Measurements from ENCODE around the gene LRRC10B.

LRRC10B gene

DNA sequence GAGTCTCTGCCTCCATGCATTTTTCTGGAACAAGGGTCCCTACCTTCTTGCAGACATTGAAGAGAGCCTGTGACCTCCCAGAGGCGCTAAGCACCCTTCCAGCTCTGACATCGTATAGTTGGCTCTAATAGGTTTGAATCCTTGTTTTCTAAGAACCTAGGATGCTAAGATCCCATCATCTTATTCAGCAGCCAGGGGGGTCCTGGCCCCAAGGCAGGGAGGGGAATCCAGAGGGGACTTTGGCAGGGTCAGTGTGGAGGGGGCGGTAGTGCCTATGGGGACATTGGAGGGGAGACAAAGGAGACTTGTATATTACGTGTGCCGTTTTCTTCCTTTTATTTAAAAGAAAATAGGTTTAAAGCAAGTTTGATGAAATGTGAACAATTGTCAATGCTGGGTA, 3.4 kb upstream of the LRRC10B start:
- Histone ChIP-seq H3K79me1 (ENCODE audit: low read depth, low read length) (no peaks in the 10 kb centered on the region), H3K14ac (ENCODE audit: low read length) (no peak overlapping the region)
- no peak for DNase-seq (ENCODE audit: low spot score)

DNA sequence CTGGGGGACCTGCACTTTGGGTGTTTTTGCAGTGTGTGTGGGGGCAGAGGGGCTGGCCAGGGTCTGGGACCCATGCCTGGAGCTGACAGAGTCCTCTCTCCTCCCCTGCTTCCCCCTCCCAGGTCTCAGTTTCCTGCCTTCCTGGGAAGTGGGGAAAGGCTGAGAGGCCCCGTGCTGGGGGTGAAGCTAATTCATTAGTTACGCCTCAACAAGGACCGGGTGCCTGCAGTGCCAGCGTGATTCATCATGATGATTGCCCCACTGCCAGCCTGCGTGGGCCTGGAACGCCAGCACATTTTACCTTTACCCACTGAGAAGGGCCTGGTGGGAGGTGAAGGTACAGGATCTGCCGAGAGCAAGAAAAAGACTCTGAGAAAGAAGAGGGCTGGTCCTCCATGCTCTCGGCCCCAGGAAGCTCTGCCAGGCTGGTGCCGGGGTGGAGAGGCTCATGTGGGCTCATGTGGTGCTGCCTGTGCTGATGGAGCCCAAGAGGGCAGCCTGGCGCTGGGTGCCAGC, 2.9 kb upstream of the LRRC10B start:
- no peak overlapping the region for H4K8ac ChIP-seq (ENCODE audit: low read depth, low read length)
- H2BK15ac ChIP-seq (ENCODE audit: low read length), result no peak overlapping the region
- DNase-seq (ENCODE audit: low spot score), result no peak
- H3K23ac ChIP-seq (ENCODE audit: low read depth, low read length, poor library complexity), result peak overlapping the region; percentile 49
- no peak overlapping the region for H3K27ac ChIP-seq (replicated peaks; ENCODE audit: low read length)
- no CpG with 5 or more reads among the region's 10 CpGs for WGBS, 2 donors (ENCODE audit: extremely low coverage in 2 of 2, insufficient read length in 2 of 2, insufficient replicate concordance in 1 of 2)
- H2BK5ac ChIP-seq (ENCODE audit: low read length), result peak overlapping the region; percentile 62
- peak overlapping the region; percentile 50 for H2BK12ac ChIP-seq (ENCODE audit: low read length)
- H2AK5ac ChIP-seq (ENCODE audit: low read depth, low read length), result no peak overlapping the region
- peak overlapping the region; percentile 14 for H4K91ac ChIP-seq (ENCODE audit: low read depth, low read length, poor library complexity)
- H2AFZ ChIP-seq (ENCODE audit: low read length), result peak overlapping the region; percentile 55
- H3K18ac ChIP-seq (ENCODE audit: low read length), result peak overlapping the region; percentile 53
- no peak overlapping the region for H3K4me3 ChIP-seq (ENCODE audit: low read length in 2 of 2)
- no peaks in the 10 kb centered on the region for H3K79me1 ChIP-seq (ENCODE audit: low read depth, low read length)
- H3K4me2 ChIP-seq (ENCODE audit: insufficient read depth, low read length, poor library complexity, severe bottlenecking), result no peak overlapping the region
- H3K4me1 ChIP-seq (ENCODE audit: control insufficient read depth in 2 of 2, insufficient read depth in 1 of 2, low read depth in 1 of 2, low read length in 2 of 2), result peaks cover 10 to 44% of the 10 kb centered on the region in 2 donors
- H3K27me3 ChIP-seq (ENCODE audit: control insufficient read depth in 3 of 3, insufficient read depth in 3 of 3, low read depth in 1 of 3, low read length in 3 of 3), result peaks cover 0 to 32% (median 26%) of the 10 kb centered on the region in 3 experiments
- H3K36me3 ChIP-seq (replicated peaks in 1 of 2; ENCODE audit: control insufficient read depth in 2 of 2, insufficient read depth in 2 of 2, low read length in 2 of 2), result no peaks in the 10 kb centered on the region
- H3K14ac ChIP-seq (ENCODE audit: low read length), result no peak overlapping the region
- peaks cover 0 to 1% of the 10 kb centered on the region in 2 donors for H3K9me3 ChIP-seq (replicated peaks in 1 of 2; ENCODE audit: control insufficient read depth in 2 of 2, insufficient read depth in 1 of 2, low read depth in 1 of 2, low read length in 2 of 2)
- H2BK120ac ChIP-seq (ENCODE audit: low read depth, low read length), result no peak overlapping the region
- H3K4ac ChIP-seq (ENCODE audit: low read length), result no peak overlapping the region
- no peak overlapping the region for H3K9ac ChIP-seq (ENCODE audit: low read depth, low read length, poor library complexity)

More for the DNA sequence above, 3.4 kb upstream of the LRRC10B start:
- Histone ChIP-seq H3K4me2 (ENCODE audit: insufficient read depth, low read length, poor library complexity, severe bottlenecking) (no peak overlapping the region), H2BK5ac (ENCODE audit: low read length) (no peak overlapping the region), H2AK5ac (ENCODE audit: low read depth, low read length) (no peak overlapping the region), H4K91ac (ENCODE audit: low read depth, low read length, poor library complexity) (no peak overlapping the region), H2AFZ (ENCODE audit: low read length) (no peak overlapping the region), H3K4me1 (ENCODE audit: control insufficient read depth in 2 of 2, insufficient read depth in 1 of 2, low read depth in 1 of 2, low read length in 2 of 2) (peaks cover 10 to 42% of the 10 kb centered on the region in 2 donors), H3K4me3 (ENCODE audit: low read length in 2 of 2) (no peak overlapping the region), H3K36me3 (replicated peaks in 1 of 2; ENCODE audit: control insufficient read depth in 2 of 2, insufficient read depth in 2 of 2, low read length in 2 of 2) (no peaks in the 10 kb centered on the region), H3K9me3 (replicated peaks in 1 of 2; ENCODE audit: control insufficient read depth in 2 of 2, insufficient read depth in 1 of 2, low read depth in 1 of 2, low read length in 2 of 2) (peaks cover 0 to 1% of the 10 kb centered on the region in 2 donors), H3K18ac (ENCODE audit: low read length) (no peak overlapping the region), H3K27me3 (ENCODE audit: control insufficient read depth in 3 of 3, insufficient read depth in 3 of 3, low read depth in 1 of 3, low read length in 3 of 3) (peaks cover 0 to 26% (median 25%) of the 10 kb centered on the region in 3 experiments), H2BK12ac (ENCODE audit: low read length) (no peak overlapping the region), H2BK120ac (ENCODE audit: low read depth, low read length) (no peak overlapping the region), H3K4ac (ENCODE audit: low read length) (no peak overlapping the region), H2BK15ac (ENCODE audit: low read length) (no peak overlapping the region), H3K27ac (replicated peaks; ENCODE audit: low read length) (no peak overlapping the region), H3K23ac (ENCODE audit: low read depth, low read length, poor library complexity) (no peak overlapping the region), H3K9ac (ENCODE audit: low read depth, low read length, poor library complexity) (no peak overlapping the region), H4K8ac (ENCODE audit: low read depth, low read length) (no peak overlapping the region)
- WGBS, 2 donors (ENCODE audit: extremely low coverage in 2 of 2, insufficient read length in 2 of 2, insufficient replicate concordance in 1 of 2), result no CpG with 5 or more reads among the region's 5 CpGs

DNA sequence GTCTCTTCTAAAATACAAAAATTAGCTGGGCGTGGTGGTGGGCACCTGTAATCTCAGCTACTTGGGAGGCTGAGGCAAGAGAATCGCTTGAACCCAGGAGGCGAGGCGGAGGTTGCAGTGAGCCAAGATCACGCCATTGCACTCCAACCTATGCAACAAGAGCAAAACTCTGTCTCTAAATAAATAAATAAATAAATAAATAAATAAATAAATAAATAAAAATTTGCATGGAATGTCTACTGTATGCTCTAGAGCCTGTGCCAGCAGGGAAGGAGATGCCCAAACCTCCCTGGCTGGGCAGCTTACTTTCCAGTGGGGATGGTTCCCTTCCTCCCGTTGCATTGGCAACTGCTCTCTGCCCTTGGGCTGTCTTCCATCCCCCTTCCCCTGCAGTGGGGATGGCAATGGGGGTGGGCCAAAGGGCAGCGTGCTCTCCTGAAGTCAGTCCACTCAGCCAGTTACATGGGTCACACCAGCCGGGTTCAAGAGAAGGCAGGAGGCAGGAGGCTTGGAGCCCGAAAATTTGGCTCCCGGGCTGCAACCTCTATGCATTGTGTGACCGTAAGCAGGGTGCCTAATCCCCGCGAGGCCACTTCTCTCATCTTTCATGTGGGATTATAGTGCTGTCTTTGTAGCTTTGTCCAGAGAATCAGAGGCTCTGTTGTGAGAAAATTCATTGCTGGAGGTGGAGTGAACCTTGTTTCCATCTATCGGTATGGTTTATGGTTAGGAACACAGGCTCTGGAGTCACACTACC, 1.4 kb upstream of the LRRC10B start:
- no peak for DNase-seq (ENCODE audit: low spot score)
- H3K14ac ChIP-seq (ENCODE audit: low read length), result no peak overlapping the region
- no peak overlapping the region for H3K4ac ChIP-seq (ENCODE audit: low read length)
- no peak overlapping the region for H2BK120ac ChIP-seq (ENCODE audit: low read depth, low read length)
- no peaks in the 10 kb centered on the region for H3K36me3 ChIP-seq (replicated peaks in 1 of 2; ENCODE audit: control insufficient read depth in 2 of 2, insufficient read depth in 2 of 2, low read length in 2 of 2)
- H3K4me3 ChIP-seq (ENCODE audit: low read length in 2 of 2), result peak overlapping the region in 1 of 2 donors; percentile 3
- H3K4me2 ChIP-seq (ENCODE audit: insufficient read depth, low read length, poor library complexity, severe bottlenecking), result no peak overlapping the region
- no peak overlapping the region for H2BK5ac ChIP-seq (ENCODE audit: low read length)
- H4K8ac ChIP-seq (ENCODE audit: low read depth, low read length), result no peak overlapping the region
- H2AFZ ChIP-seq (ENCODE audit: low read length), result no peak overlapping the region
- no peak overlapping the region for H2BK15ac ChIP-seq (ENCODE audit: low read length)
- peaks cover 0 to 33% (median 26%) of the 10 kb centered on the region in 3 experiments for H3K27me3 ChIP-seq (ENCODE audit: control insufficient read depth in 3 of 3, insufficient read depth in 3 of 3, low read depth in 1 of 3, low read length in 3 of 3)
- no peak overlapping the region for H2AK5ac ChIP-seq (ENCODE audit: low read depth, low read length)
- no peak overlapping the region for H2BK12ac ChIP-seq (ENCODE audit: low read length)
- H3K9me3 ChIP-seq (replicated peaks in 1 of 2; ENCODE audit: control insufficient read depth in 2 of 2, insufficient read depth in 1 of 2, low read depth in 1 of 2, low read length in 2 of 2), result peaks cover 0 to 1% of the 10 kb centered on the region in 2 donors
- no peaks in the 10 kb centered on the region for H3K79me1 ChIP-seq (ENCODE audit: low read depth, low read length)
- no peak overlapping the region for H3K9ac ChIP-seq (ENCODE audit: low read depth, low read length, poor library complexity)
- no CpG with 5 or more reads among the region's 14 CpGs for WGBS, 2 donors (ENCODE audit: extremely low coverage in 2 of 2, insufficient read length in 2 of 2, insufficient replicate concordance in 1 of 2)
- no peak overlapping the region for H3K23ac ChIP-seq (ENCODE audit: low read depth, low read length, poor library complexity)
- H3K27ac ChIP-seq (replicated peaks; ENCODE audit: low read length), result no peak overlapping the region
- no peak overlapping the region for H3K18ac ChIP-seq (ENCODE audit: low read length)
- H3K4me1 ChIP-seq (ENCODE audit: control insufficient read depth in 2 of 2, insufficient read depth in 1 of 2, low read depth in 1 of 2, low read length in 2 of 2), result peaks cover 15 to 55% of the 10 kb centered on the region in 2 donors
- H4K91ac ChIP-seq (ENCODE audit: low read depth, low read length, poor library complexity), result no peak overlapping the region

Data from neuronal stem cell (in vitro differentiated cells).